HepG2 (cell line): ENCODE results near the gene LDLRAD4. TPM values are rescaled to one million over a fixed set of nuclear protein-coding genes. Genes with fewer than 3 reads are reported as not detected.
A peak's percentile ranks its signal among the peaks of the same experiment; 100 is the strongest.

Experiments used
- ARID2 ChIP-seq: sonication (generic); formaldehyde crosslinking; IDR thresholded peaks from 2 replicates; pipeline ENCODE4 v1.8.1; 2022; ENCODE audit warnings: mild to moderate bottlenecking, missing genetic modification reagents, borderline replicate concordance
- ATF2 ChIP-seq: sonication (generic); formaldehyde crosslinking; IDR thresholded peaks from 2 replicates; pipeline ENCODE4 v1.4.0; 2020; ENCODE audit warnings: missing genetic modification reagents
- FOXP1 ChIP-seq, 2 experiments: fragments of 450-650 bp in 1 of 2; IDR thresholded peaks; 2 replicates each; pipeline ENCODE4 v1.6.1; 2017 to 2018; ENCODE audit warnings: antibody characterized with exemption in 1 of 2
- HMGXB4 ChIP-seq, 2 experiments: sonication (generic) in 1 of 2; formaldehyde crosslinking in 1 of 2; IDR thresholded peaks; 2 replicates each; pipeline versions ENCODE4 v1.4.0 to v1.6.1; 2018 to 2020; ENCODE audit warnings: missing genetic modification reagents in 2 of 2, borderline replicate concordance in 1 of 2, low read depth in 1 of 2, mild to moderate bottlenecking in 1 of 2, missing biosample characterization in 1 of 2
- MED8 ChIP-seq: sonication (generic); formaldehyde crosslinking; IDR thresholded peaks from 2 replicates; pipeline ENCODE4 v1.8.1; 2023; ENCODE audit warnings: mild to moderate bottlenecking, missing genetic modification reagents; ENCODE audit not compliant: insufficient replicate concordance
- MTERF4 ChIP-seq: sonication (generic); formaldehyde crosslinking; IDR thresholded peaks from 2 replicates; pipeline ENCODE4 v1.8.0; 2023; ENCODE audit warnings: mild to moderate bottlenecking, missing genetic modification reagents
- NFIB ChIP-seq: sonication (generic); formaldehyde crosslinking; IDR thresholded peaks from 2 replicates; pipeline ENCODE4 v1.9.0; 2021; ENCODE audit warnings: missing genetic modification reagents, mild to moderate bottlenecking, borderline replicate concordance
- SMARCE1 ChIP-seq: fragments of 450-650 bp; IDR thresholded peaks from 2 replicates; pipeline ENCODE4 v1.6.1; 2017; ENCODE audit warnings: borderline replicate concordance
- TGIF2 ChIP-seq: IDR thresholded peaks from 2 replicates; pipeline ENCODE4 v1.6.1; 2016; ENCODE audit warnings: control low read depth, missing compliant biosample characterization
- TMF1 ChIP-seq: sonication (generic); formaldehyde crosslinking; IDR thresholded peaks from 2 replicates; pipeline ENCODE4 v1.8.1; 2022; ENCODE audit warnings: low read depth, missing genetic modification reagents
- ZNF138 ChIP-seq: sonication (generic); formaldehyde crosslinking; IDR thresholded peaks from 2 replicates; pipeline ENCODE4 v1.5.0; 2020; ENCODE audit warnings: mild to moderate bottlenecking, low read depth, missing genetic modification reagents
- ZNF180 ChIP-seq: sonication (generic); formaldehyde crosslinking; IDR thresholded peaks from 2 replicates; pipeline ENCODE4 v1.4.0; 2020; ENCODE audit warnings: low read depth, missing genetic modification reagents, borderline replicate concordance
- ZNF34 ChIP-seq: sonication (generic); formaldehyde crosslinking; IDR thresholded peaks from 2 replicates; pipeline ENCODE4 v1.4.0; 2020; ENCODE audit warnings: mild to moderate bottlenecking, missing genetic modification reagents, borderline replicate concordance
- ZNF616 ChIP-seq: sonication (generic); formaldehyde crosslinking; IDR thresholded peaks from 2 replicates; pipeline ENCODE4 v1.5.0; 2020; ENCODE audit warnings: low read depth, mild to moderate bottlenecking, missing genetic modification reagents
- ZNF672 ChIP-seq: sonication (generic); formaldehyde crosslinking; IDR thresholded peaks from 2 replicates; pipeline ENCODE4 v1.8.1; 2022; ENCODE audit warnings: missing genetic modification reagents
- ZNF687 ChIP-seq: sonication (generic); formaldehyde crosslinking; IDR thresholded peaks from 2 replicates; pipeline ENCODE4 v1.5.1; 2020; ENCODE audit warnings: mild to moderate bottlenecking, missing genetic modification reagents, moderate library complexity
- ZSCAN5A ChIP-seq: sonication (generic); formaldehyde crosslinking; IDR thresholded peaks from 2 replicates; pipeline ENCODE4 v1.8.0; 2022; ENCODE audit warnings: mild to moderate bottlenecking, missing genetic modification reagents, borderline replicate concordance
- polyA plus RNA-seq, 8 experiments: library from polyadenylated mRNA; depleted of rRNA in 3 of 8; stranded (reverse) in 7 of 8; unstranded in 1 of 8; fragments of >200 nt; fragmentation: Illumina TruSeq in 4 of 8; extraction: Trizol in 4 of 8; gene quantifications; 2 replicates each; pipeline versions ENCODE4 v1.2.1 to v1.2.3, GENCODE V29; 2011 to 2016; ENCODE audit warnings: low read depth in 4 of 8, missing spikeins in 1 of 8, mixed read lengths in 1 of 8; ENCODE audit not compliant: insufficient read depth in 1 of 8
- total RNA-seq, 5 experiments: library from RNA; depleted of rRNA; stranded (reverse); fragments of >200 nt; fragmentation: Illumina TruSeq; extraction: Trizol; gene quantifications; 2 replicates each; pipeline ENCODE4 v1.2.3, GENCODE V29; 2016; ENCODE audit warnings: low read depth in 1 of 5

Gene LDLRAD4
- total and polyA plus RNA-seq, 2 of the 13 experiments (the other 11 are each of a cell fraction or from before 2014, with no cell fraction given), result 13.6 to 20.9 TPM

GRCh38 chr18:13217971-13218367, 591 bp upstream of the LDLRAD4 start (continued):
- TF ChIP-seq ZNF687, result peak; percentile 68; the same call in 1 of the 2 replicates
- no peak for TF ChIP-seq ATF2
- TF ChIP-seq HMGXB4 (CRISPR knock-in tag; IDR thresholded peaks at IDR 0.05; ENCODE audit: borderline replicate concordance in 1 of 2, low read depth in 1 of 2), result peak in 1 of 2 experiments; percentile 71; a peak in 1 of 4 replicates
- TF ChIP-seq ZNF672 (CRISPR knock-in tag), result no peak
- TF ChIP-seq TGIF2, result no peak
- TF ChIP-seq FOXP1 (IDR thresholded peaks at IDR 0.05), result no peak
- TF ChIP-seq FOXP1 (CRISPR knock-in tag; IDR thresholded peaks at IDR 0.05), result no peak
- TF ChIP-seq SMARCE1, result no peak
- no peak for TF ChIP-seq NFIB
- TF ChIP-seq ZSCAN5A (CRISPR knock-in tag), result no peak
- TF ChIP-seq MTERF4 (CRISPR knock-in tag), result no peak
- no peak for TF ChIP-seq ZNF138 (CRISPR knock-in tag)
- TF ChIP-seq ZNF616, result no peak
- no peak for TF ChIP-seq ZNF180 (CRISPR knock-in tag)
- no peak for TF ChIP-seq MED8
- TF ChIP-seq ARID2 (CRISPR knock-in tag), result no peak
- 0 out of 2 replicates have a peak, but pooled peaks have one; percentile 76 for TF ChIP-seq TMF1 (CRISPR knock-in tag)
- TF ChIP-seq ZNF34 (CRISPR knock-in tag), result no peak
